ENCODE results near the gene ADGRL2. TPM values are rescaled to one million over a fixed set of nuclear protein-coding genes. Genes with fewer than 3 reads are reported as not detected.

The ADGRL2 gene
- total and polyA plus RNA-seq, 2 of the 4 experiments (the other 2 are of a cell fraction): 17.0 to 42.7 TPM

DNA sequence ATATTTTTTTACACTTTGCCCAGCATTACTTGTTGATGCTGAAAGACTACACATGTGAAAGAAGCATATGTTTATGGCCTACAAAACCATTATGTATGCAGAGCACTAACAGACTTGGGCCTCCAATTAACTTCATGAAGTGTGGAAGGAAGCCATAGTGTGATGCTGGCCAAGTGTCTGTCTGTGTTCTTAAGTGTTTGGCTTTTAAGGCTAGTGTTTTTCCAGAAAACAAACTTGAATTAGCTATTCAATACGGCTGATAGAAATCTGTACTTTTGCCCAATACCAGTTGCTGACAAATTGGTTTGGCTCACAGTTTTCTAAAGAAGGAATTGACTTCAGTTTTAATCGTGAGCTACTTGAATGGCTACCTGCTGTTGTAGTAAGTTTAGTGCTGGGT lies 136.1 kb downstream of the ADGRL2 start:
- no peak for ATAC-seq (ENCODE audit: low read depth)
- Histone ChIP-seq H2AK5ac (ENCODE audit: low read depth, low read length) (no peak overlapping the region), H3K27ac (ENCODE audit: insufficient read depth, low read length) (no peak overlapping the region), H3K79me1 (ENCODE audit: low read depth in 1 of 2, low read length in 2 of 2) (no peaks in the 10 kb centered on the region), H2BK5ac (ENCODE audit: low read depth, low read length, poor library complexity, severe bottlenecking) (no peak overlapping the region), H3K4me1 (ENCODE audit: control insufficient read depth, insufficient read depth, low read length) (no peaks in the 10 kb centered on the region), H2AK9ac (replicated peaks; ENCODE audit: low read depth, low read length, poor library complexity) (no peak overlapping the region), H4K20me1 (ENCODE audit: insufficient read depth, low read length) (no peaks in the 10 kb centered on the region), H3K9me3 (ENCODE audit: control insufficient read depth, insufficient read depth, low read length) (no peaks in the 10 kb centered on the region), H3K9ac (ENCODE audit: low read depth, low read length) (no peak overlapping the region), H4K91ac (ENCODE audit: insufficient read depth, low read depth, low read length) (no peak overlapping the region), H3K36me3 (ENCODE audit: control insufficient read depth, insufficient read depth, low read length) (no peaks in the 10 kb centered on the region), H3K14ac (replicated peaks; ENCODE audit: low read depth, low read length) (no peak overlapping the region), H2AFZ (replicated peaks; ENCODE audit: low read length, poor library complexity) (no peak overlapping the region), H3K27me3 (ENCODE audit: control insufficient read depth, insufficient read depth, low read length) (no peaks in the 10 kb centered on the region), H2BK15ac (ENCODE audit: low read depth, low read length) (no peak overlapping the region), H2BK120ac (ENCODE audit: low read depth, low read length) (no peak overlapping the region), H3K4me3 (ENCODE audit: insufficient read depth, low read depth, low read length) (no peak overlapping the region), H4K5ac (ENCODE audit: low read depth, low read length) (no peak overlapping the region), H3K4me2 (ENCODE audit: low read depth, low read length) (no peak overlapping the region), H2BK20ac (ENCODE audit: low read depth, low read length) (no peak overlapping the region), H3K4ac (ENCODE audit: low read depth, low read length) (no peak overlapping the region), H4K8ac (ENCODE audit: low read depth in 2 of 2, low read length in 2 of 2) (no peak overlapping the region), H3K18ac (ENCODE audit: low read depth, low read length) (no peak overlapping the region), H3K9me1 (ENCODE audit: insufficient read depth, low read length) (no peaks in the 10 kb centered on the region), H3K23ac (ENCODE audit: low read depth, low read length) (no peak overlapping the region), H3K56ac (ENCODE audit: extremely low read depth, insufficient read depth, low read length) (no peak overlapping the region)
- 50% methylated on average over 1 of the region's 2 CpGs; no CpG with 5 or more reads in 1 of the 2 experiments for WGBS, 2 experiments (ENCODE audit: extremely low coverage in 2 of 2, insufficient read length in 1 of 2)
- BruUV-seq (replicated peaks): no TSS peak
- dilution Hi-C loops (cut with HindIII; ENCODE audit: low sequenced_read_pairs, unreplicated experiment): no loop called here
- ChIA-PET CTCF (no interaction called here), POLR2A (ENCODE audit: unreplicated experiment) (no interaction called here)
- in situ Hi-C loops (cut with MboI; ENCODE audit: low sequenced_read_pairs): no loop called here
- no peak for TF ChIP-seq BHLHE40 (IDR thresholded peaks at IDR 0.05; ENCODE audit: low read depth, low read length)
- no peak for TF ChIP-seq MAFK (IDR thresholded peaks at IDR 0.05; ENCODE audit: low read depth, low read length)
- TF ChIP-seq RFX5 (IDR thresholded peaks at IDR 0.05; ENCODE audit: low read depth, low read length): no peak
- TF ChIP-seq RCOR1 (IDR thresholded peaks at IDR 0.05; ENCODE audit: insufficient replicate concordance, low read length): no peak
- TF ChIP-seq NFE2L2 (IDR thresholded peaks at IDR 0.05; ENCODE audit: low read depth, low read length): no peak
- TF ChIP-seq MXI1 (IDR thresholded peaks at IDR 0.05; ENCODE audit: borderline replicate concordance, low read depth, low read length): no peak
- no peak for TF ChIP-seq POLR2A (IDR thresholded peaks at IDR 0.05; ENCODE audit: low read depth, low read length)
- TF ChIP-seq RAD21 (IDR thresholded peaks at IDR 0.05; ENCODE audit: low read length): no peak
- TF ChIP-seq, protein P1, sequence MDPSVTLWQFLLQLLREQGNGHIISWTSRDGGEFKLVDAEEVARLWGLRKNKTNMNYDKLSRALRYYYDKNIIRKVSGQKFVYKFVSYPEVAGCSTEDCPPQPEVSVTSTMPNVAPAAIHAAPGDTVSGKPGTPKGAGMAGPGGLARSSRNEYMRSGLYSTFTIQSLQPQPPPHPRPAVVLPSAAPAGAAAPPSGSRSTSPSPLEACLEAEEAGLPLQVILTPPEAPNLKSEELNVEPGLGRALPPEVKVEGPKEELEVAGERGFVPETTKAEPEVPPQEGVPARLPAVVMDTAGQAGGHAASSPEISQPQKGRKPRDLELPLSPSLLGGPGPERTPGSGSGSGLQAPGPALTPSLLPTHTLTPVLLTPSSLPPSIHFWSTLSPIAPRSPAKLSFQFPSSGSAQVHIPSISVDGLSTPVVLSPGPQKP (IDR thresholded peaks at IDR 0.05; ENCODE audit: borderline replicate concordance, low read depth, low read length): no peak
- TF ChIP-seq CEBPB (IDR thresholded peaks at IDR 0.05; ENCODE audit: low read depth, low read length): no peak
- TF ChIP-seq, protein P2, sequence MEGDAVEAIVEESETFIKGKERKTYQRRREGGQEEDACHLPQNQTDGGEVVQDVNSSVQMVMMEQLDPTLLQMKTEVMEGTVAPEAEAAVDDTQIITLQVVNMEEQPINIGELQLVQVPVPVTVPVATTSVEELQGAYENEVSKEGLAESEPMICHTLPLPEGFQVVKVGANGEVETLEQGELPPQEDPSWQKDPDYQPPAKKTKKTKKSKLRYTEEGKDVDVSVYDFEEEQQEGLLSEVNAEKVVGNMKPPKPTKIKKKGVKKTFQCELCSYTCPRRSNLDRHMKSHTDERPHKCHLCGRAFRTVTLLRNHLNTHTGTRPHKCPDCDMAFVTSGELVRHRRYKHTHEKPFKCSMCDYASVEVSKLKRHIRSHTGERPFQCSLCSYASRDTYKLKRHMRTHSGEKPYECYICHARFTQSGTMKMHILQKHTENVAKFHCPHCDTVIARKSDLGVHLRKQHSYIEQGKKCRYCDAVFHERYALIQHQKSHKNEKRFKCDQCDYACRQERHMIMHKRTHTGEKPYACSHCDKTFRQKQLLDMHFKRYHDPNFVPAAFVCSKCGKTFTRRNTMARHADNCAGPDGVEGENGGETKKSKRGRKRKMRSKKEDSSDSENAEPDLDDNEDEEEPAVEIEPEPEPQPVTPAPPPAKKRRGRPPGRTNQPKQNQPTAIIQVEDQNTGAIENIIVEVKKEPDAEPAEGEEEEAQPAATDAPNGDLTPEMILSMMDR (conservative IDR thresholded peaks at IDR 0.05; ENCODE audit: low read depth, low read length): no peak
- TF ChIP-seq MAZ (IDR thresholded peaks at IDR 0.05; ENCODE audit: borderline replicate concordance, low read depth, low read length): no peak
- TF ChIP-seq FOS (IDR thresholded peaks at IDR 0.05; ENCODE audit: low read depth, low read length): no peak
- TF ChIP-seq SMC3 (IDR thresholded peaks at IDR 0.05; ENCODE audit: low read depth, low read length): no peak
- TF ChIP-seq, protein P3, sequence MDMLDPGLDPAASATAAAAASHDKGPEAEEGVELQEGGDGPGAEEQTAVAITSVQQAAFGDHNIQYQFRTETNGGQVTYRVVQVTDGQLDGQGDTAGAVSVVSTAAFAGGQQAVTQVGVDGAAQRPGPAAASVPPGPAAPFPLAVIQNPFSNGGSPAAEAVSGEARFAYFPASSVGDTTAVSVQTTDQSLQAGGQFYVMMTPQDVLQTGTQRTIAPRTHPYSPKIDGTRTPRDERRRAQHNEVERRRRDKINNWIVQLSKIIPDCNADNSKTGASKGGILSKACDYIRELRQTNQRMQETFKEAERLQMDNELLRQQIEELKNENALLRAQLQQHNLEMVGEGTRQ (IDR thresholded peaks at IDR 0.05; ENCODE audit: low read depth, low read length): no peak
- no peak for TF ChIP-seq CHD1 (IDR thresholded peaks at IDR 0.05; ENCODE audit: low read depth, low read length)
- intact Hi-C loops (cut with micrococcal nuclease): no loop called here
- no peak for DNase-seq

All from IMR-90 (cell line).